Loucy (cell line): Measurements from ENCODE around the gene SH3RF3.

Source experiments
- H2AFZ ChIP-seq: fragments of 200-600 bp; sonication (generic); 2 replicates; pipeline ENCODE4 v1.6.0; 2016; ENCODE audit warnings: antibody characterized with exemption, mild to moderate bottlenecking, low read length, moderate library complexity
- H3F3A ChIP-seq: fragments of 200-600 bp; 2 replicates; pipeline ENCODE4 v1.6.0; 2016; ENCODE audit warnings: antibody characterized with exemption, low read depth, mild to moderate bottlenecking
- H3K27me3 ChIP-seq: fragments of 200-600 bp; sonication (generic); 2 replicates; pipeline ENCODE4 v1.6.1; 2014; ENCODE audit warnings: low read length, mild to moderate bottlenecking; ENCODE audit not compliant: insufficient read depth, poor library complexity, severe bottlenecking
- H3K36me3 ChIP-seq: fragments of 200-600 bp; sonication (generic); 2 replicates; pipeline ENCODE4 v1.6.1; 2016; ENCODE audit warnings: low read length; ENCODE audit not compliant: insufficient read depth
- H3K4me1 ChIP-seq: fragments of 200-600 bp; sonication (generic); 2 replicates; pipeline ENCODE4 v1.5.1; 2014; ENCODE audit warnings: low read length, mild to moderate bottlenecking; ENCODE audit not compliant: insufficient read depth, poor library complexity, severe bottlenecking
- H3K4me2 ChIP-seq: fragments of 200-600 bp; sonication (generic); 2 replicates; pipeline ENCODE4 v1.6.0; 2014; ENCODE audit warnings: antibody characterized with exemption, low read length, low read depth, mild to moderate bottlenecking; ENCODE audit not compliant: poor library complexity, severe bottlenecking
- H3K4me3 ChIP-seq: fragments of 200-600 bp; sonication (generic); 2 replicates; pipeline ENCODE4 v1.5.1; 2014; ENCODE audit warnings: low read length, mild to moderate bottlenecking, mixed read lengths; ENCODE audit not compliant: poor library complexity, severe bottlenecking
- H3K79me2 ChIP-seq: fragments of 200-600 bp; sonication (generic); 2 replicates; pipeline ENCODE4 v1.6.1; 2014; ENCODE audit warnings: low read length; ENCODE audit not compliant: insufficient read depth
- H3K9ac ChIP-seq: fragments of 200-600 bp; sonication (generic); 2 replicates; pipeline ENCODE4 v1.6.0; 2014; ENCODE audit warnings: mild to moderate bottlenecking, low read depth, low read length, moderate library complexity; ENCODE audit not compliant: poor library complexity, severe bottlenecking
- H3K9me2 ChIP-seq: fragments of 200-600 bp; sonication (generic); replicated peaks from 2 replicates; pipeline ENCODE4 v1.6.1; 2016; ENCODE audit warnings: low read depth, low read length, mixed read lengths
- H3K9me3 ChIP-seq: fragments of 200-600 bp; sonication (generic); 2 replicates; pipeline ENCODE4 v1.6.1; 2014; ENCODE audit warnings: mild to moderate bottlenecking, antibody characterized with exemption, low read length, low read depth; ENCODE audit not compliant: insufficient read depth
- H4K20me1 ChIP-seq: fragments of 200-600 bp; sonication (generic); 2 replicates; pipeline ENCODE4 v1.6.0; 2014; ENCODE audit warnings: antibody characterized with exemption, low read length, mild to moderate bottlenecking; ENCODE audit not compliant: insufficient read depth, poor library complexity, severe bottlenecking
- CTCF ChIP-seq: fragments of 200-600 bp; sonication (generic); conservative IDR thresholded peaks from 2 replicates; pipeline ENCODE4 v1.5.1; 2014; ENCODE audit warnings: mild to moderate bottlenecking, antibody characterized with exemption, low read length
- EZH2phosphoT487 ChIP-seq: fragments of 200-600 bp; IDR thresholded peaks from 2 replicates; pipeline ENCODE4 v1.6.1; 2018; ENCODE audit warnings: antibody characterized with exemption, mild to moderate bottlenecking, moderate library complexity, borderline replicate concordance

The SH3RF3 gene

GRCh38 chr2:109271920-109272319 is 142.9 kb downstream of the SH3RF3 start:
- TF ChIP-seq EZH2phosphoT487 (no peak), CTCF (no peak)
- no peaks in the 10 kb centered on the region for H4K20me1 ChIP-seq
- no peaks in the 10 kb centered on the region for H3K9me2 ChIP-seq
- no peaks in the 10 kb centered on the region for H3K27me3 ChIP-seq
- H3K4me3 ChIP-seq, result no peak overlapping the region
- no peaks in the 10 kb centered on the region for H3F3A ChIP-seq
- no peaks in the 10 kb centered on the region for H3K9me3 ChIP-seq
- no peak overlapping the region for H3K4me2 ChIP-seq
- peaks cover 8% of the 10 kb centered on the region; the same call in 1 of the 2 replicates for H3K79me2 ChIP-seq
- H3K4me1 ChIP-seq, result peaks cover 31% of the 10 kb centered on the region
- H3K9ac ChIP-seq, result no peak overlapping the region
- no peak overlapping the region for H2AFZ ChIP-seq
- no peaks in the 10 kb centered on the region for H3K36me3 ChIP-seq

GRCh38 chr2:109272461-109272860 is 143.5 kb downstream of the SH3RF3 start:
- Histone ChIP-seq H3K9me2 (no peaks in the 10 kb centered on the region), H3K9ac (no peak overlapping the region), H3K27me3 (no peaks in the 10 kb centered on the region), H4K20me1 (no peaks in the 10 kb centered on the region), H3K4me2 (no peak overlapping the region), H3F3A (no peaks in the 10 kb centered on the region), H3K9me3 (no peaks in the 10 kb centered on the region), H3K4me3 (no peak overlapping the region), H3K36me3 (no peaks in the 10 kb centered on the region), H3K4me1 (peaks cover 26% of the 10 kb centered on the region), H2AFZ (no peak overlapping the region), H3K79me2 (peaks cover 8% of the 10 kb centered on the region; the same call in 1 of the 2 replicates)
- TF ChIP-seq CTCF (no peak), EZH2phosphoT487 (no peak)

- no peak overlapping the region for H2AFZ ChIP-seq
- no peak for TF ChIP-seq EZH2phosphoT487
- no peak for TF ChIP-seq CTCF
- no peaks in the 10 kb centered on the region for H3K27me3 ChIP-seq
- H3K9ac ChIP-seq, result no peak overlapping the region
- no peaks in the 10 kb centered on the region for H3K9me3 ChIP-seq
- no peak overlapping the region for H3K4me3 ChIP-seq
- no peaks in the 10 kb centered on the region for H3K36me3 ChIP-seq
- peak overlapping the region; percentile 41 for H3K4me2 ChIP-seq
- H3K4me1 ChIP-seq, result peaks cover 21% of the 10 kb centered on the region
- no peaks in the 10 kb centered on the region for H4K20me1 ChIP-seq
- H3K79me2 ChIP-seq, result peaks cover 17% of the 10 kb centered on the region; the same call in 1 of the 2 replicates
- no peaks in the 10 kb centered on the region for H3F3A ChIP-seq
- H3K9me2 ChIP-seq, result no peaks in the 10 kb centered on the region
Measured at GRCh38 chr2:109275120-109276012, 146.4 kb downstream of the SH3RF3 start.
